A549 (cell line): ENCODE results near the gene ANAPC5.

Experiments used
- CHD4 ChIP-seq: fragments of 200-600 bp; sonication (generic); IDR thresholded peaks from 2 replicates; pipeline ENCODE4 v1.6.1; 2016; ENCODE audit warnings: antibody characterized with exemption, mild to moderate bottlenecking, borderline replicate concordance
- CTCF ChIP-seq: fragments of >200 bp; sonication (Bioruptor Twin); formaldehyde crosslinking; IDR thresholded peaks from 3 replicates; pipeline ENCODE4 v1.5.1; 2016
- ELK1 ChIP-seq: fragments of 150-350 bp; IDR thresholded peaks from 2 replicates; pipeline ENCODE4 v1.6.1; 2014; ENCODE audit warnings: low read depth, mild to moderate bottlenecking, low read length
- EP300 ChIP-seq, 2 experiments: fragments of >200 bp; sonication (Bioruptor Twin); formaldehyde crosslinking; IDR thresholded peaks; 2 replicates in 1 of 2; 3 replicates in 1 of 2; pipeline ENCODE4 v1.6.1; 2016 to 2017
- GATA3 ChIP-seq: IDR thresholded peaks from 2 replicates; pipeline ENCODE4 v1.6.1; 2012; ENCODE audit warnings: borderline replicate concordance
- MAX ChIP-seq: IDR thresholded peaks from 2 replicates; pipeline ENCODE4 v1.6.1; 2012
- MAZ ChIP-seq: fragments of 150-350 bp; IDR thresholded peaks from 2 replicates; pipeline ENCODE4 v1.6.1; 2014; ENCODE audit warnings: antibody characterized with exemption, low read depth, low read length, borderline replicate concordance
- REST ChIP-seq: fragments of 200-600 bp; sonication (generic); IDR thresholded peaks from 2 replicates; pipeline ENCODE4 v1.6.1; 2016; ENCODE audit warnings: antibody characterized with exemption, mild to moderate bottlenecking, moderate library complexity
- RFX5 ChIP-seq: fragments of 450-650 bp; IDR thresholded peaks from 2 replicates; pipeline ENCODE4 v1.7.1; 2014; ENCODE audit warnings: antibody characterized with exemption, mild to moderate bottlenecking, moderate library complexity

GRCh38 chr12:121330692-121331091 lies 21.5 kb downstream of the ANAPC5 start:
- TF ChIP-seq CTCF (no peak), MAX (no peak), MAZ (no peak), REST (no peak), GATA3 (no peak), ELK1 (no peak), RFX5 (no peak), EP300 (IDR thresholded peaks at IDR 0.05) (no peak), CHD4 (no peak)
